Activated T-helper 1 cell treated with Interleukin-2 at 50 U/mL for 16 hours (primary cell): ENCODE results near the gene LIN7A.
"Not testable (repeated sequence)": the region's sequence is repeated elsewhere in the genome, so short reads cannot be mapped to it uniquely, and the experiment has no call there.

Experiments used
- DNase-seq: peaks from one replicate; pipeline ENCODE4 v3.0.0-alpha.2; 2020; ENCODE audit warnings: low read depth

The LIN7A gene

DNA sequence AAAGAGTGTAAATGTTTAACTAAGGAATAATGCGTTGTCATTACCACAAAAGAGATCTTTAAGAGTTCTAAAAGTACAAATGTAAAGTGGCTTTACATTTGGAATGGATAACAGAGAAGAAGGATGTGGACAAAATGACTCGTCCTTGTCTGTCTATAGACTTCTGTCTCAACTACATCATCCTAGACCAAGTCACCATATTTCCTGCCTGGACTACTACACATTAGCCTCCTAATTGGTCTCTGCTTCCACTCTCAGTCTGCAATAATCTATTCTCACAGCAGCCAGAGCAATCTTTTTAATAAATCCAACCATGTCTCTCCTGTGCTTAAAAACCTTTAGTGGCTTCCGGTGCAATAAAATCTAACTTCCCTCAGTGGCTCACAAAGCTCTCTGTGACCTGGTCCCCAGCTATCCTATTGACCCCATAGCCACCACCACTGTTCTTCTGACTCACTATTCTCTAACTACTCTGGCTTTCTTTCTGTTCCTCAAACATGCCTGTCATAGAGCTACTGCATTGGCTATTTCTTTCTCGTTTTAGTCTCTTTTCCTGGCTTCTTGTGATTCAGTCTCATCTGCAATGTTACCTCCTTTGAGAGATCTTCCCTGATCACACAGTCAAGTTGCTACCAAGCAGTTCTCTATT is 130.0 kb downstream of the LIN7A start:
- no peak for DNase-seq

DNA sequence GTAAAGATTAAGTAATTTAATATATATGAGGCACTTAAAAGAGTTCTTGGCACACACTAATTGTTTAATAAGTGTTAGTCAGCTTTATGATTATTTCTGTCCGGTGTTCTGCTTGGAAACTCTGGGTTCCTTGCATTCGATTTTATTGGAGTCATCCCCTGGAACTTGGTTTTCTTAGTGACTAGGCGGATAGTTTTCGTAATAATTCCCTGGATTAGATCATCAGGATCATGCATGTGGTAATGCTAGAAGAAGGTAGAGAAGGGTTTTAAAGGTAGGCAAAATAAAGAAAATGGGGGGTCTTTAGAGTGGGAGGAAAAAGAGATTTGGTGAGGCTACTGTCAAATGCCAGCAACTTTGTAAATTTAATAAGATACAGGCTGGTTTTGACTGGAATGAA is 132.6 kb downstream of the LIN7A start:
- no peak for DNase-seq

DNA sequence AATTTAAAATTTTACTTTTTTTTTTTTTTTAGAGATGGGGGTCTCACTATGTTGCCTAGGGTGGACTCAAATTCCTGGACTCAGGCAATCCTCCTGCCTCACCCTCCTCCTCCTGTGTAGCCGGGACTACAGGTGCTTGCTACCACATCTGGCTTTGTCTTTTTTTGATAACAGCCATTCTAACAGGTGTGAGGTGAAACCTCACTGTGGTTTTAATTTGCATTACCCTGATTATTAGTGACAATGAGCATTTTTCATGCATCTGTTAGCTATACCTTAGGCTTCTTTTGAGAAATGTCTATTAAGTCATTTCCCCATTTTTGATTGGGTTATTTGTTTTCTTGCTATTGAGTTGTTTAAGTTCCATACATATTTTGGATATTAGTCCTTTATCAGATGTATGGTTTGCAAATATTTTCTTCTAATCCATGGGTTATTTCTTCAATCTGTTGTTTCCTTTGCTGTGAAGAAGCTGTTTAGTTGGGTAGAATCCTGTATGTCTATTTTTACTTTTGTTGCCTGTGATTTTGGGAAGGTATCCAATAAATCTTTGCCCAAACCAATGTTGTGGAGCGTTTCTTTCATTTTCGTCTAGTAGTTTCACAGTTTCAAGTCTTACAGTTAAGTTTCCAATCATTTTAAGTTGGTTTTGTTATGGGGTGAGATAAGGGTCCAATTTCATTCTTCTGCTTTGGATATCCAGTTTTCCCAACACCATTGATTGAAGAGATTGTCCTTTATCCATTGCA is 134.9 kb downstream of the LIN7A start:
- no peak for DNase-seq

DNA sequence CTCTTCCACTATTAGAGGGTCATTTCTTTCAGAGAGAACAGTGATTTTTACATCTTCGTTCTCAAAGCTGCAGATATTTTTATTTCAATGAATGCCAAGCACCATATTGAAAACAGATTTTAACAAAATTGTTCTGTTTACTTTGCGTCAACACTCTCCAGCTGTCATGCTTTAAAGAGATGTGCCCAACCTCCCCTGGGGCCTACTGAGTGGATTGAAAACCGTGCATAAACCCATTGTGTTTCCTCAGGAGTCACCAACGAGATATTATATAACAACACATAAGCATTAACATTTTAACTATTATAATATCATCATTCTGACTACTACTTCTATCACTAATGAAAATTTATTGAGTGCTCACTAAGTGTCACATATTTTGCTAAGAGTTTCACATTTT is 139.5 kb downstream of the LIN7A start:
- no peak for DNase-seq

DNA sequence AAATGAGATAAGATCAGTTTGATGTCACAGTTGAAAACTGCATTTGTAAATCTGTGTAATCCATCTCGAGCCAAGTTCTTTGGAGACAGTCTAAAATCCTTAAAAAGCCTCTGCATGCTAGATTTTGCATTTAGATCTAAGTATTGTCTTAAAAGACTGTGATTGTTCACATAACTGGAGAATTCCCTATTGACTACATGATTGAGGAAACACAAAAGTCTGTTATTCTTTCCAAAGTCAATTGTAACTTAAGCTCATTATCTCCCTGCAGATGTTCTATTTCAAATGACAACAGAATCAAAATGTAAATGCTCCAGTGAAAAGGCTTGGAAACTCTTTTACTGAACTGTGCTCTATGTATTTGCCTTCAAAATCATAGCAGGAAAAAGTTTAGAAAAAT is 143.2 kb downstream of the LIN7A start:
- no peak for DNase-seq

DNA sequence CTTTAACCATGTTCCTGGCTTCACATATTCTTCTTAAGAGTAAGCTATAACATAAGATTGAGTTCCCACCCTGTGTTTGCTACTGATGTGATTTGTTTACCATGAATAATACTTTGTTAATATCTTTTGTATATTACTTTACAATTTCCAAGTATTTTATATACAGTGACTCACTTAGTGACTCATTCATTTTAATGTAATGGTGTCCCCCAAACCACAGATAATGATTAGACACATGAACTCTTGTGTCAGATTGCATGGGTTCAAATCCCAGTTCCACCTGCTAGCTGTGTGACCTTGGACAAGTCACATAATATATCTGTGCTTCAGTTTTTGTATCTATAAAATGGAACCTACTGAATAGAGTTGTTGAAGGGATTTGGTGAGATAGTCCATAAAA is 144.9 kb downstream of the LIN7A start:
- DNase-seq: no peak

DNA sequence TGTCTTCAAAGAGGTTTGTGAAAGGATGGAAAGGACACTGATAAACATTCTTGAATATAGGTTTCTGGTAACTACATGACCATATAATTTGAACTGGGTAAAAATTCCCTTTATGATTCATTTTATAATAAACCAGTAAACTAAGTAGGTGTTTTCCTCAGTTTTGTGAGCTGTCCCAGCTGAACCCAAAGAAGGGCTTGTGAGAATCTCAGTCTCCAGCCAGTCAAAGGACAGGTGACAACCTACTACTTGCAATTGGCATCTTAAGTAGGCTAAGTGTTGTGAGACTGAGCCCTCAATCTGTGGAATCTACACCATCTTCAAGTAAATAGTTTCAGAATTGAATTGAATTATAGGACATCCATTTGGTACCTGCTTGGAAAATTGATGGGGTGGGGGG is 145.9 kb downstream of the LIN7A start:
- DNase-seq: no peak

DNA sequence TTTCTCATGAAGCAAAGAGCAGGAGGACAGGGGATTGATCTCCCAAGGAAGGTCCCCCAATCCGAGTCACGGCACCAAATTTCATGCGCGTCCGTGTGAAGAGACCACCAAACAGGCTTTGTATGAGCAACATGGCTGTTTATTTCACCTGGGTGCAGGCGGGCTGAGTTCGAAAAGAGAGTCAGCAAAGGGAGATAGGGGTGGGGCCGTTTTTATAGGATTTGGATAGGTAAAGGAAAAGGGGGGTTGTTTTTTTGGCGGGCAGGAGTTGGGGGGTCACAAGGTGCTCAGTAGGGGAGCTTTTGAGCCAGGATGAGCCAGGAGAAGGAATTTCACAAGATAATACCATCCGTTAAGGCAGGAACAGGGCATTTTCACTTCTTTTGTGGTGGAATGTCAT is 149.3 kb downstream of the LIN7A start:
- not testable (repeated sequence) for DNase-seq

DNA sequence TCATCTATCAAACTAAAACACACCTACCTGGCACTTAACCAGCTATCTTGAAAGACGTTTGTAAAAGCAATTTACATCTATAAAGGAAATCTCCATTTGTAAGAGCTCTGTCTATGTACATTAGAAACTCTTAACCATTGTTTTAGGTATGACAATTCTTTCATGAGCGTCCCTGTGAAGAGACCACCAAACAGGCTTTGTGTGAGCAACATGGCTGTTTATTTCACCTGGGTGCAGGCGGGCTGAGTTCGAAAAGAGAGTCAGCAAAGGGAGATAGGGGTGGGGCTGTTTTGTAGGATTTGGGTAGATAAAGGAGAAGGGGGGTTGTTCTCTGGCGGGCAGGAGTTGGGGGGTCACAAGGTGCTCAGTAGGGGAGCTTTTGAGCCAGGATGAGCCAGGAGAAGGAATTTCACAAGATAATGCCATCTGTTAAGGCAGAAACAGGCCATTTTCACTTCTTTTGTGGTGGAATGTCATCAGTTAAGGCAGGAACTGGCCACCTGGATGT is 154.7 kb downstream of the LIN7A start:
- DNase-seq: not testable (repeated sequence)

DNA sequence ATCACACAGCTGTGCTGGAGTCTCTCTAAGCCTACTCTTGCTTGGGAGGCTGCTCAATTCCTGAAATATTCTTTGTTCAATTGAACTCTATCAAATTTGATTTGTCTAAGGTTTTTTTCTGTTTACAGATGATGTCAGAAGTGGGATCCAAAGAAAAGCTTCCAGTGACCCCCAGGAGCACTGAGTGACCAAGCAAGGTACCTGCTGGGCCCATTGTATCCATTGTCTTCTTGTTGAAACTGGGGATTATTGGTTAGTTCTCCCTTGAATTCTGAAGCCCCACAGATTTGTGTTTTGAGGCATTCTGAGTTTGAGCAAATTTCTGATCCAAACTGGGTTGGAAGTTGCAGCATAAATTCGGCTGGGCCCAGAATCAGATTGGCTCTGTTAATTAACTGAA is 156.4 kb downstream of the LIN7A start:
- no peak for DNase-seq

DNA sequence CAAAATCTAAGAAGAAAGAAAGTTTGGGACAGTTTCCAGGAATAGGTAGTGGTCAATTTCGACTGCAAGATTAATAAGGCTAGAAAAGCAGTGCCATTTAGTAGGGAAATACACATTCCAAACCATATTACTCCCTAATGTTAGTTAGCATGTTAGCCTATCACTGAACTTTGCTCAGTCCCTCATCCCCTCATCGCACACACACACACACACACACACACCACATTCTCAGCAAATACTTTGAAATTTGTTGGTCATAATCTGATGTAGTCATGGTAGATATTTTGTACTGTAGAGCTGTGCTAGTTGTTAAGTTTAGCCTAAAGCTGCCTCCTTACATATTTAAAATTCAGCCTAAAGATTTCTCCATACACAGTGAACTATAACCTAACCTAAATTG is 157.0 kb downstream of the LIN7A start:
- DNase-seq: no peak

DNA sequence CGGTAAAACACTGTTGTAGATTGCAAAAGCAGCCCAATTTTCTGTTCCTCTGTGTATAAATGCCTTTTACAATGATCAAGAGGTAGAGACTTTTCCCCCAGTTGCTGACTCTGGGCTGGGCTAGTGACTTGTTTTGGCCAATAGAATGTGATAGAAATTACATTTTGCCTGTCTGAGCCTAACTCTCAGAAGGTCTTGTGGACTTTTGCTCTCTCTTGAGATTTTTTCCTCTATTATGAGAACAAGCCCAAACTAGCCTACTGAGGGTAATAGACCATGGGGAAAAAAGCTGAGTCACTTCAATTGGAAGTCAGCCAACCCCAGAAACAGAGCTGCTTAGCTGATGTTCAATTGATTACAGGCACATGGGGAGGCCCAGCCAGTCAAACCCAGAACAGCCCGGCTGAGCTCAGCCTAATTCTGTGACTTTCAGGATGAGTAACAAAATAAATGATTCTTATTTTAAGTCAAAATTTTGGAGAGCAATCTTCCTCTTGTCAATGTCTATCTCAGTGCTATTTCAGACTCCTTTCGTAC is 159.7 kb downstream of the LIN7A start:
- no peak for DNase-seq

DNA sequence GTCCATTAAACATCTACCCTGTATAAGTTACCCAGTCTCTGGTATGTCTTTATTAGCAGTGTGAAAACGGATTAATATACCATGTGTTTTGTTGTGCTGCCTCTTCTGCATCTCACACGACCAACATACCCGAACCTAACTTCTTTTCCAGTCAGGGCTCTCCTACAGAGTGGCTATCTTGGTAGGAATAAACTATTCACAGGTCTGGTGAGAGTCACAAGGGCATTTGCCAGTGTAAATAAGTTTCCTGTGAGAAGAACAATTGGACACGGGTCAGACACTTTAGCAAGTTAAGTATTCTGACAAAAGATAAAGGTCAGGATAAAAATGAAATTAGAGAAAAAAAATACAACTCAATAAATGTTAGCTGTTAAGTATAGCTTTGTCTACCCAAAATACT is 160.1 kb downstream of the LIN7A start:
- no peak for DNase-seq

DNA sequence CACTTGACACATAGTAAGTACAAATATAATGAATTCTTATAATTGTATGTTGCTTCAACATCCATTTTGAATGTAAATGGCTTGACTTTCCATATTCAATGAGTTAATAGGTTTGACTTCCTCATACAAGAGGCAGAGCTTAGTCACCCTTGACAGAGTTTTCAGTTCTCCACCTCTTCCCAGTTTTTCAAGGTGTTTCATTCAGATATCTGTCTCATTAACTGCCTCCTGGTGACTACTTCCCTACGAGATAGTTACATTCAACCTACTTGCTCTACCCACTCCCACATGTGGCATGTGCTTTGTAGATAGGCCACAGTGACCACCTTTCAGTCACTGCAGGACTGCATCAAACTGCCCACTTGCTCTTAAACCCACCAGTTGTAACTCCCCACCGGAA is 161.0 kb downstream of the LIN7A start:
- no peak for DNase-seq

DNA sequence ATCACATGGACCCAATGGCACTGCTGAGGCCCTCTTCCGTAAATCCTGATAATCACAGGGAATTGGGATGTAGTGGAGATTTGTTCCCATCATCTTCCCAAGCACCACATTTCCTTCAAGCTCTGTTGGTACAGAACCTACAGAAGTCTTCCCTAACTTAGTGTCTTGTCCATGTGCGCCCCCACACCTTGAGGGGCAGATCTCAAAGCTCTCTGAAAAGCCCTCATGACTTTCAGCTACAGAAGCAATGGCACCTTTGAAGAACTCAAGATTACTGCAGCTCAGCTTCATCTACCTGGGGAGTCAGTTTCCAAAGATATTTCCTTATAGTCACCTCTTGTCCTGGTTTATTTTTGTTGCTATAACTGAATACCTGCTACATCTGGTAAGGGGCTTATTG is 166.8 kb downstream of the LIN7A start:
- DNase-seq: no peak

DNA sequence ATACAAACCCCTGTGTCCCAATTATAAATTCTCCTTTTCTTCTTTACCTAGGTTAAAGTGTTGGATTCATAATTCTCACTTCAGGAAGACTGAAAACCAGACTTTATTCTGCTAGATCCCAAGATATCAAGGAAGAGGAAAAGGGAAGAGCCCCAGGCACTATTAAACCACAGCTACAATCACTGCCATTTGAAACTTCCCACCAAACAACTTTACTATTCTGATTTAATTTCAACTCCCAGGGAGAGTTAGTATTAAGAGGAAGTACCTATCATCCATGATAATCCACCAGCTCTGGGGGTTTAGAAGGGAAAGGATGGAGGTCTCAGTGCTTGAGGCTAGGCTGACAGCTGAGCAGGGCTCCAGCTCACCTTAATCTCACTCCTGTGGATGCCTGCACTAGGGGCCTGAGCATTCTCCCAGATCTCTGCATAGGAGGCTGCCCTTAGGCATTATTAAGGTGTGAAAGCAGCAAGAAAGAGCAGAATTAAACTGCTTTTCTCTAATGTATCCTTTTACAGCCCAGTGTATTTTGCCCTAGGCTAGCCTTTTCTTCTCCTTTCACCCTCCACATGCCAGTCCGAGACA is 168.1 kb downstream of the LIN7A start:
- no peak for DNase-seq

DNA sequence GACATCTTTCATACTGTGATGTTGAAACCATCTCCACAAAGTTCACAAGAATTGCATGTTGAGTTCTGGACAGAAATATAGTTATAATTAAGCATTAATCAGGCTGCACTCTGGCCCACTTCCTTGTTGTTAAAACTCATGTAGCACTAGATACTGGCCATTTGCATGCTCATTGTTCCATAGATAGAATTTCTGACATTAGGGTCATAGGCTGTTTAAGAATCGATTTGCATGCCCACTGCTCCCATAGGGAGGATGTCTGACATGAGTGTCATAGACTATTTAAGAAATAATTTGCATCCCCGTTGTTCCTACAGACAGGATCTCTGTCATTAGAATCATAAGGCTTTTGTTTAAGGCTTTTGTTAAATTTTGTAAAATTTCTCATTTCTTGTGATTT is 170.8 kb downstream of the LIN7A start:
- DNase-seq: no peak

DNA sequence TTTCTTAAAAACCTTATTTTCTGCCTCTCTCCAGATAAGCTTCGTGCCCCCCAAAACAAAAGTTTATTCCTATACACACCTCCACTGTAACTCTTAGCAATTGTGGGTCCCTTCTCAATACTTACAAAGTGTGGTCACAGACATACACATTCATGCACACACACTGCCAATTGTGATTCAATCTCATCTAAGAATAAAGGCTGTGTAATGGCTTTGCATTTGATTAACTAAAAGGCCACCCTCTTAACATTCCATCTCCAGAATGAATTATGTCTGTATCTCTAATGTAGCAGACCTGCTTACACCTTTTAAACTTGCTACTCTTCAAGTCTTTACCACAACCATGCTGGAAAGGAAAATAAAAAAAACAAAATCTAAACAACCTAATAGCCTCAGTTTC is 171.5 kb downstream of the LIN7A start:
- no peak for DNase-seq

DNA sequence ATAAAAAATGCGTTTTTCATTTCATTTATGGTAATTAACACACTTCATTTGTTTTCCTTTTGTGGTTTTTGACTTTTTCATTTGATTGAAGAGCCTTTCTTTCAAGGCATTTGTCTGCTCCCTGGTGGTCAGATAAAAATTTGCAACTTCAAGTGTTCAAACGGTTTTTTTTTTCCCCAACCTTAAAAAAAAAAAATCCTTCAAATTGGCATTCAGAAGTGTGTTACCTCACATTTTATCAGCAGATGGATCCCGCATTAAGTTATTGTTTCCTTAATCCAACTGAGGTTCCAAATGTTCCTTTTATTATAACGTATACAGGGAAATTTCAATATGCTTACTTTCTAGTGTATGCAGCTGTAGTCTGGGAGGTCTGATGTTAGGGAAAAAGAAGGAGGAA is 173.9 kb downstream of the LIN7A start:
- no peak for DNase-seq

DNA sequence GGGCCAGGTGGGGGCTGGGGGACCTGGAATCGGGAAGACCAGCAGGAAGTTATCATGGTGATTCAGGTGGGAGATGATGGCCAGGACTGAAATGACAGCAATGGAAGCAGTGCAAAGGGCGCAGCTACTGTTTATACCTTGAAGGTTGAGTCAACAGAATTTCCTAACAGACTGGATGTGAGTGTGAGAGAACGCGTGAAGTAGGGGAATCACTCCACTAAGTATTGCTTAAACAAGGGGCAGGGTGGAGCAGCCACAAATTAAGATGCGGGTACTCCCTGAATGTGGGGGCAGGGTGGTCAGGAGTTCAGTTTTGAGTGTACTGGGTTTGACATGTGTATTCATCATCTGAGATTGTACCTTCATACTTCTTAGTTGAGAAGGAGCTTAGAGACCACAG is 175.9 kb downstream of the LIN7A start:
- no peak for DNase-seq

DNA sequence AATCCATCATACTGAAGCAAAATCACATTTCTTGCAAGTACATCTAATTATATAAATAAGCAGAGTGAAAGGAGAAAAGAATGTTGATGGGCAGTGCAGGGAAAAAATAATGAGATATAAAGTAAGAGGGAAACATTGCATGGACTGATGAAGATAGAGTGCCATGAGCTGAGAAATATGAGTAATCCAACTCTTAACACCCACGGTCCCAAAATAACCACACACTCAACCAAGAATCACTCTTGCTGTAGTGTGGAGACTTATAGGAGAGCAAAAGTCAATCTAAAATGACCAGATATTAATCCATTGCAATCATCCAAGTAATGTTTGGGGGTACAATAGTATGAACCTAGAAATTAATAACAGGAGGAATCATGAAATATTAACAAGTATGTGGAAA is 180.9 kb downstream of the LIN7A start:
- DNase-seq: no peak

DNA sequence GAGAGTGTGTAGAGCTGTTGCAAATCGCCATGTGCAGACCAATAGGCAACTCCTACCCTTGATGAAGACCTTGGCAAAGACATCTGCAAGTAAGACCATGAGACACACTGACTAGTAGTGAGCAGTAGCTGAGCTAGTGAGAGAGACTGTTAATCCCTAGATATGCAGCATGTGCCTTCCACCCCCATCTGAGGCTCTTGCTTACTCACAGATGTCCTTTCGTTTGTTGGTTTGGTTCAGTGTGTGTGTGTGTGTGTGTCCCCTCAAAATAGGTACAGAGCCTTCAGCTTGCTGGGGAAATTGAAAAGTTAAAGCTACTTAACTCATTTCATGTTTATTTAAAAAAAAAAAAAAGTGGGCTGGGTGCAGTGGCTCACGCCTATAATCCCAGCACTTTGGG is 183.5 kb downstream of the LIN7A start:
- no peak for DNase-seq

DNA sequence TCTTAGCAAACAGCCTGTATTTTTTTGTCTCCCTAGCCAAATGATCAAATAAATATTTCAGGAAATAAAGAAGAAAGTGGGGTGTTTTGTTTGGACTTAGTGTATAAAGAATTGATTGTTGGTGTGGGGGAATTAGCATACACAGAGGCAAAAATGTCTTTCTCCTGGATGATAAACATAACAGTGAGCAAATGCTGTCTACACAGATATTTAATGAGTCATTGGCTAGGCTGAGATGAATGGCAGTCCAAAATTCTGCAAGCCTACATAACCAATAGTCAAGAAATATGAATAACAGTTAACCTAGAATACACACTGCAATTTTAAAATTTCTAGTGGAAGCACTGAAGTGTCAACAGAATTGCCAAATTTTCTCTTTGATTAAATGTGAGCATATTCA is 185.3 kb downstream of the LIN7A start:
- no peak for DNase-seq
